ENCODE data around the gene SCN11A.
"Not testable (repeated sequence)": the region's sequence is repeated elsewhere in the genome, so short reads cannot be mapped to it uniquely, and the experiment has no call there.

DNA sequence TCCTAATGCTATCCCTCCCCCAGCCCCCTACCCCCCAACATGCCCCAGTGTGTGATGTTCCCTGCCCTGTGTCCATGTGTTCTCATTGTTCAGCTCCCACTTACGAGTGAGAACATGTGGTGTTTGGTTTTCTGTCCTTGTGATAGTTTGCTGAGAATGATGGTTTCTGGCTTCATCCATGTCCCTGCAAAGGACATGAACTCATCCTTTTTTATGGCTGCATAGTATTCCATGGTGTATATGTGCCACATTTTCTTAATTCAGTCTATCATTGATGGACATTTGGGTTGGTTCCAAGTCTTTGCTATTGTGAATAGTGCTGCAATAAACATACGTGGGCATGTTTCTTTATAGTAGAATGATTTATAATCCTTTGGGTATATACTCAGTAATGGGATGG is 9.5 kb upstream of the SCN11A start:
- not testable (repeated sequence) for TF ChIP-seq CTCF (IDR thresholded peaks at IDR 0.05; ENCODE audit: poor library complexity, severe bottlenecking); POLR2AphosphoS5 (IDR thresholded peaks at IDR 0.05); EZH2 (IDR thresholded peaks at IDR 0.05; ENCODE audit: borderline replicate concordance, insufficient read depth, low read length, poor library complexity, severe bottlenecking); MXI1 (conservative IDR thresholded peaks at IDR 0.05; ENCODE audit: poor library complexity, severe bottlenecking); EP300 (conservative IDR thresholded peaks at IDR 0.05; ENCODE audit: poor library complexity, severe bottlenecking)

All from neural cell (in vitro differentiated cells).